SU-DHL-6 (cell line): ENCODE data around the gene SPTA1.

ENCODE experiments used
- H2AFZ ChIP-seq: fragments of 200-600 bp; sonication (generic); 2 replicates; pipeline ENCODE4 v1.6.1; 2014; ENCODE audit warnings: low read depth, mild to moderate bottlenecking, moderate library complexity, mixed read lengths, antibody characterized with exemption, low read length; ENCODE audit not compliant: severe bottlenecking
- H3F3A ChIP-seq: fragments of 200-600 bp; shearing (Covaris generic); 2 replicates; pipeline ENCODE4 v1.6.0; 2016; ENCODE audit warnings: antibody characterized with exemption, mild to moderate bottlenecking; ENCODE audit not compliant: insufficient read depth
- H3K27ac ChIP-seq: fragments of 200-600 bp; sonication (generic); 2 replicates; pipeline ENCODE4 v1.5.1; 2016; ENCODE audit warnings: low read depth, mild to moderate bottlenecking, low read length, moderate library complexity, mixed read lengths
- H3K27me3 ChIP-seq: fragments of 200-600 bp; sonication (generic), shearing (Covaris generic); 2 replicates; pipeline ENCODE4 v1.6.0; 2014; ENCODE audit warnings: mild to moderate bottlenecking, low read length
- H3K36me3 ChIP-seq: fragments of 200-600 bp; sonication (generic); 2 replicates; pipeline ENCODE4 v1.6.1; 2014; ENCODE audit warnings: mild to moderate bottlenecking, low read length, mixed read lengths
- H3K4me2 ChIP-seq: fragments of 300-600, 200-600 bp; shearing (Covaris generic), sonication (generic); 2 replicates; pipeline ENCODE4 v1.6.0; 2014; ENCODE audit warnings: low read length, low read depth, mild to moderate bottlenecking; ENCODE audit not compliant: poor library complexity, severe bottlenecking
- H3K4me3 ChIP-seq: fragments of 200-600 bp; sonication (generic); 2 replicates; pipeline ENCODE4 v1.5.1; 2014; ENCODE audit warnings: antibody characterized with exemption, low read length, mild to moderate bottlenecking, mixed read lengths; ENCODE audit not compliant: insufficient read depth, poor library complexity, severe bottlenecking
- H3K79me2 ChIP-seq: fragments of 200-600 bp; sonication (generic); 2 replicates; pipeline ENCODE4 v1.6.1; 2014; ENCODE audit warnings: mild to moderate bottlenecking, low read length, moderate library complexity; ENCODE audit not compliant: insufficient read depth
- H3K9ac ChIP-seq: fragments of 200-600 bp; sonication (generic); 2 replicates; pipeline ENCODE4 v1.7.0; 2014; ENCODE audit warnings: mild to moderate bottlenecking, low read length
- H3K9me2 ChIP-seq: fragments of 200-600 bp; sonication (generic); replicated peaks from 2 replicates; pipeline ENCODE4 v1.6.1; 2014; ENCODE audit warnings: low read length; ENCODE audit not compliant: insufficient read depth
- H3K9me3 ChIP-seq: fragments of 200-600 bp; sonication (generic); 2 replicates; pipeline ENCODE4 v1.6.1; 2014; ENCODE audit warnings: low read length, mixed read lengths; ENCODE audit not compliant: insufficient read depth
- H4K20me1 ChIP-seq: fragments of 200-600 bp; sonication (generic); 2 replicates; pipeline ENCODE4 v1.6.1; 2014; ENCODE audit warnings: low read depth, mild to moderate bottlenecking, antibody characterized with exemption, low read length, moderate library complexity, mixed read lengths
- EZH2phosphoT487 ChIP-seq: fragments of 200-600 bp; sonication (generic), shearing (Covaris generic); conservative IDR thresholded peaks from 2 replicates; pipeline ENCODE4 v1.6.1; 2018; ENCODE audit warnings: mild to moderate bottlenecking, antibody characterized with exemption, low read length, moderate library complexity, mixed read lengths
- TF ChIP-seq, protein P1 (sequence below): fragments of 200-600 bp; sonication (generic); IDR thresholded peaks from one replicate; pipeline ENCODE4 v1.5.1; 2017; ENCODE audit warnings: antibody characterized with exemption, mild to moderate bottlenecking, low read length, moderate library complexity; ENCODE audit not compliant: insufficient read depth, poor library complexity, severe bottlenecking

SPTA1 gene

DNA sequence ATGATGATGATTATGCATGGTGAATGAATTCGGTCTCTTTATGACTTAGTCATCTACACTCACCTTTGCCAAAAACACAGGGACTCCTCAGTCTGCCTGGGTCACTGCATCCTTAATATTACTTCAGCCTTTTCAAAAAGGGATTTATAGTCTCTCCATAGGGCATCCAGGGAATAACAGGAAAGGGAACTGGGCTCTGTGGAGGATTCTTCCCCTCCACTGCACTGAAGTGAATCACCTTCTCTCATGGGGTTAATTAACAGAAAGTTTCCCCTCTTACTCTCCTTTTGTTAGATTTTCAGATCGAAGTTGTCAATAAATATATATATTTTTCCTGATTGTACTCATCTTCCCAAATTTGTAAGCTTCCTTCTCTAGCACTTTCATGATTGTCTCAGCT, 34.1 kb upstream of the SPTA1 start, which contains the start of gene OR6K3:
Gene OR6K3, minus strand, starts transcription at position 101 of the 400 bp plus-strand sequence. CDS start 2,605 bp downstream, outside the sequence.
- no peaks in the 10 kb centered on the region for H3K27me3 ChIP-seq
- no peaks in the 10 kb centered on the region for H3K9me3 ChIP-seq
- H3K9ac ChIP-seq, result no peak within 1 kb of the TSS
- H3K9me2 ChIP-seq, result no peaks in the 10 kb centered on the region
- H2AFZ ChIP-seq, result no peak within 1 kb of the TSS
- H3K79me2 ChIP-seq, result no peaks in the 10 kb centered on the region
- no peak within 1 kb of the TSS for H3K4me3 ChIP-seq
- H3K4me2 ChIP-seq, result no peak within 1 kb of the TSS
- no peaks in the 10 kb centered on the region for H3K36me3 ChIP-seq
- TF ChIP-seq EZH2phosphoT487, result no peak
- TF ChIP-seq, protein P1, sequence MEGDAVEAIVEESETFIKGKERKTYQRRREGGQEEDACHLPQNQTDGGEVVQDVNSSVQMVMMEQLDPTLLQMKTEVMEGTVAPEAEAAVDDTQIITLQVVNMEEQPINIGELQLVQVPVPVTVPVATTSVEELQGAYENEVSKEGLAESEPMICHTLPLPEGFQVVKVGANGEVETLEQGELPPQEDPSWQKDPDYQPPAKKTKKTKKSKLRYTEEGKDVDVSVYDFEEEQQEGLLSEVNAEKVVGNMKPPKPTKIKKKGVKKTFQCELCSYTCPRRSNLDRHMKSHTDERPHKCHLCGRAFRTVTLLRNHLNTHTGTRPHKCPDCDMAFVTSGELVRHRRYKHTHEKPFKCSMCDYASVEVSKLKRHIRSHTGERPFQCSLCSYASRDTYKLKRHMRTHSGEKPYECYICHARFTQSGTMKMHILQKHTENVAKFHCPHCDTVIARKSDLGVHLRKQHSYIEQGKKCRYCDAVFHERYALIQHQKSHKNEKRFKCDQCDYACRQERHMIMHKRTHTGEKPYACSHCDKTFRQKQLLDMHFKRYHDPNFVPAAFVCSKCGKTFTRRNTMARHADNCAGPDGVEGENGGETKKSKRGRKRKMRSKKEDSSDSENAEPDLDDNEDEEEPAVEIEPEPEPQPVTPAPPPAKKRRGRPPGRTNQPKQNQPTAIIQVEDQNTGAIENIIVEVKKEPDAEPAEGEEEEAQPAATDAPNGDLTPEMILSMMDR, result no peak
- H3F3A ChIP-seq, result no peaks in the 10 kb centered on the region
- H3K27ac ChIP-seq, result no peak within 1 kb of the TSS
- H4K20me1 ChIP-seq, result no peaks in the 10 kb centered on the region

DNA sequence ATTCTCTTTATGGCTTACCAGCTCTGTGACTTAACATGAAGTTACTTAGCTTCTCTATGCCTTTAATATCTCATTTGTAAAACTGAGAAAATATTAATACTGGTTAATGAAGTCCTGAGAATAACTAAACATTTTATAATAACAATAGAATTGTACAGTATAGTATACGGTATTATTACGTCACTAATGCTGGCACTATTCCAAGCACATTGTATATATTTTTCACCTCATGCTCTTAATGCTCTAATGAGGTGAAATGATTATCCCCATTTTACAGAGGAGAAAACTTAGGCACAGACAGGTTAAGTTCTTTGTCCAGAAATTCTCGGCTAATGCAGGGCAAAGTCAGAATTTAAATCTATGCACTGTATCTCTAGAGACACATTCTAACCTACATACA, 33.1 kb upstream of the SPTA1 start:
- Histone ChIP-seq H3K27me3 (no peaks in the 10 kb centered on the region), H3K9me3 (no peaks in the 10 kb centered on the region)

DNA sequence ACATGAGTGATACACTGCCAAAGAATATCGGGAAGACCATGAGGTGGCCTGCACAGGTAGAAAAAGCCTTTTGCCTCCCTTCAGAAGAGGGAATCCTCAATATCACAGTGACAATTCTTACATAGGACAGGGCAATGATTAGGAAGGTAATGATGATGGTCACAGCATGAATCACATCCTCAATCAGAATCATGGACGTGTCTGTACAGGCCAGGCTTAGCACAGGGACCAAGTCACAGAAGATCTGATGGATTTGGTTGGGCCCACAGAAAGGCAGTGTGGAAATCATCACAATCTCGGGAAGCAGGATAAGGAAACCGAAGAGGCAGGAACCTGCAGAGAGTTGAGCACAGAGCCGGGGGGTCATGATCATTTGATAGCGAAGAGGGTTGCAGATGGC, 30.8 kb upstream of the SPTA1 start:
- H4K20me1 ChIP-seq, result no peaks in the 10 kb centered on the region
- no peak overlapping the region for H3K4me3 ChIP-seq
- no peak overlapping the region for H3K9ac ChIP-seq
- no peak overlapping the region for H3K27ac ChIP-seq
- H3K9me3 ChIP-seq, result no peaks in the 10 kb centered on the region
- H3K4me2 ChIP-seq, result no peak overlapping the region
- no peaks in the 10 kb centered on the region for H3K9me2 ChIP-seq
- H3F3A ChIP-seq, result no peaks in the 10 kb centered on the region
- H3K79me2 ChIP-seq, result no peaks in the 10 kb centered on the region
- H3K36me3 ChIP-seq, result no peaks in the 10 kb centered on the region
- H3K27me3 ChIP-seq, result no peaks in the 10 kb centered on the region
- no peak overlapping the region for H2AFZ ChIP-seq
- TF ChIP-seq, protein P1, result no peak
- TF ChIP-seq EZH2phosphoT487, result no peak

More for the DNA sequence above, 33.1 kb upstream of the SPTA1 start:
- no peaks in the 10 kb centered on the region for H4K20me1 ChIP-seq
- H3K9me2 ChIP-seq, result no peaks in the 10 kb centered on the region
- H3F3A ChIP-seq, result no peaks in the 10 kb centered on the region
- no peak overlapping the region for H3K4me3 ChIP-seq
- H3K4me2 ChIP-seq, result no peak overlapping the region
- no peak overlapping the region for H3K27ac ChIP-seq
- H3K9ac ChIP-seq, result no peak overlapping the region
- H3K36me3 ChIP-seq, result no peaks in the 10 kb centered on the region
- TF ChIP-seq EZH2phosphoT487, result no peak
- TF ChIP-seq, protein P1, result no peak
- no peak overlapping the region for H2AFZ ChIP-seq
- no peaks in the 10 kb centered on the region for H3K79me2 ChIP-seq

DNA sequence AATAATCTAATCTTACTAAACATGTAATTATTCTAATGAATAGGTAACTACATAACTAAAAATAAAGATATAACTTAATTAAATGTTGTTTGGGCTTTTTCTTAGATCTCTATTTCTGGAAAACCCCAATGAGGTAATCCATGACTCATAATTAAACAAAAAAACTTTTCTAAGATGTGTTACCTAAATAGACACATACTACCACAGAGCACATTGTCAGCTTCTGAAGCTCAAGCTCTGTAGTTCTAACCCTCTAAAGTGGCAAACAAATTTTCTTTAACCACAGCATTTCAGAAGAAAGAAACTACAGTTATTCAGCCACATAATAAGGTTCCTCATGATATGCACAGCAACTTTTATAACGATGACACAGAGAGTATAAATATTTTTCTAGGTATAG, 29.8 kb upstream of the SPTA1 start:
- Histone ChIP-seq H3K4me2 (no peak overlapping the region), H3K9me2 (no peaks in the 10 kb centered on the region)

More for the DNA sequence above, 29.8 kb upstream of the SPTA1 start:
- H3K36me3 ChIP-seq, result no peaks in the 10 kb centered on the region
- no peaks in the 10 kb centered on the region for H3K9me3 ChIP-seq
- no peak overlapping the region for H3K4me3 ChIP-seq
- no peaks in the 10 kb centered on the region for H3K27me3 ChIP-seq
- no peak overlapping the region for H3K27ac ChIP-seq
- H3K79me2 ChIP-seq, result no peaks in the 10 kb centered on the region
- no peaks in the 10 kb centered on the region for H3F3A ChIP-seq
- TF ChIP-seq EZH2phosphoT487, result no peak
- TF ChIP-seq, protein P1, result no peak
- H2AFZ ChIP-seq, result no peak overlapping the region
- no peak overlapping the region for H3K9ac ChIP-seq
- H4K20me1 ChIP-seq, result no peaks in the 10 kb centered on the region
